Tibial nerve (tissue), 4 donors: ENCODE measurements around the gene MYLIP. TPM values are rescaled to one million over a fixed set of nuclear protein-coding genes. Genes with fewer than 3 reads are reported as not detected.

Experiments
- DNase-seq, 2 donors: peaks; one replicate each; pipeline ENCODE4 v3.0.0-alpha.2; 2019; ENCODE audit warnings: low spot score in 2 of 2
- H3K27ac ChIP-seq, 4 donors: fragments of 200-600 bp; sonication (generic) in 3 of 4; one replicate each; pipeline ENCODE4 v1.5.1; 2017 to 2019; ENCODE audit warnings: mild to moderate bottlenecking in 1 of 4
- H3K27me3 ChIP-seq, 2 donors: fragments of 200-600 bp; sonication (generic) in 1 of 2; one replicate each; pipeline versions ENCODE4 v1.5.1 to v1.6.0; 2017 to 2019
- H3K36me3 ChIP-seq, 3 donors: fragments of 200-600 bp; sonication (generic); one replicate each; pipeline ENCODE4 v1.5.1; 2018 to 2019
- H3K4me1 ChIP-seq, 4 donors: fragments of 200-600 bp; sonication (generic) in 3 of 4; one replicate each; pipeline ENCODE4 v1.5.1; 2017 to 2019
- H3K4me3 ChIP-seq, 4 donors: fragments of 200-600 bp; sonication (generic) in 3 of 4; one replicate each; pipeline ENCODE4 v1.5.1; 2017 to 2019; ENCODE audit warnings: mild to moderate bottlenecking in 1 of 4, moderate library complexity in 1 of 4
- H3K9me3 ChIP-seq, 4 donors: fragments of 200-600 bp; sonication (generic) in 3 of 4; one replicate each; pipeline ENCODE4 v1.5.1; 2017 to 2019
- EP300 ChIP-seq, 2 donors: sonication (generic); formaldehyde crosslinking; IDR thresholded peaks; one replicate each; pipeline ENCODE4 v1.6.1; 2017; ENCODE audit warnings: antibody characterized with exemption in 2 of 2, mild to moderate bottlenecking in 1 of 2
- WGBS, 2 donors: methylation state at CpG; one replicate each; pipeline ENCODE4 v1.1.5; 2018; 5-methylcytosine and 5-hydroxymethylcytosine counted together
- small RNA-seq: library from RNA; depleted of rRNA; stranded (forward); fragments of <200 nt; gene quantifications from one replicate; pipeline ENCODE3, GENCODE V24; 2016
- total RNA-seq, 4 donors: library from RNA; depleted of rRNA; stranded (reverse); fragments of >200 nt; gene quantifications; one replicate each; pipeline ENCODE4 v1.1.0, GENCODE V29; 2016

MYLIP gene
- total RNA-seq, 4 donors from 2014 or later, result 23.4 to 43.3 (median 29.7) TPM

- Histone ChIP-seq H3K4me1 (peaks cover 0 to 13% (median 3%) of the 10 kb centered on the region in 4 donors), H3K9me3 (no peaks in the 10 kb centered on the region), H3K4me3 (no peak overlapping the region), H3K36me3 (no peaks in the 10 kb centered on the region), H3K27me3 (no peaks in the 10 kb centered on the region), H3K27ac (no peak overlapping the region)
- DNase-seq, result no peak
- WGBS, 2 donors, result 55 to 70% methylated on average over 17 to 19 of the region's 19 CpGs
- no peak for TF ChIP-seq EP300 (IDR thresholded peaks at IDR 0.05)
Observed at GRCh38 chr6:16196984-16197546, 68.2 kb downstream of the MYLIP start.

Small RNA genes within 50 kb of the gene (small RNA-seq; reads per million reads assigned to genes)
- not detected for gene MIR4639

Other genes starting within 250 kb of the MYLIP start
- gene GMPR, start 109.5 kb downstream of the MYLIP start, total RNA-seq, result 10 to 100 TPM; 14.0 to 21.8 (median 15.8) TPM